HG03108 (cell line): ENCODE data around the gene IFT88.

ENCODE experiments used
- ATAC-seq: cut with Tn5 transposase; IDR thresholded peaks from one replicate; pipeline ENCODE4 v1.9.1; 2021; ENCODE audit warnings: moderate library complexity; ENCODE audit not compliant: unreplicated experiment

Gene IFT88, protein sequence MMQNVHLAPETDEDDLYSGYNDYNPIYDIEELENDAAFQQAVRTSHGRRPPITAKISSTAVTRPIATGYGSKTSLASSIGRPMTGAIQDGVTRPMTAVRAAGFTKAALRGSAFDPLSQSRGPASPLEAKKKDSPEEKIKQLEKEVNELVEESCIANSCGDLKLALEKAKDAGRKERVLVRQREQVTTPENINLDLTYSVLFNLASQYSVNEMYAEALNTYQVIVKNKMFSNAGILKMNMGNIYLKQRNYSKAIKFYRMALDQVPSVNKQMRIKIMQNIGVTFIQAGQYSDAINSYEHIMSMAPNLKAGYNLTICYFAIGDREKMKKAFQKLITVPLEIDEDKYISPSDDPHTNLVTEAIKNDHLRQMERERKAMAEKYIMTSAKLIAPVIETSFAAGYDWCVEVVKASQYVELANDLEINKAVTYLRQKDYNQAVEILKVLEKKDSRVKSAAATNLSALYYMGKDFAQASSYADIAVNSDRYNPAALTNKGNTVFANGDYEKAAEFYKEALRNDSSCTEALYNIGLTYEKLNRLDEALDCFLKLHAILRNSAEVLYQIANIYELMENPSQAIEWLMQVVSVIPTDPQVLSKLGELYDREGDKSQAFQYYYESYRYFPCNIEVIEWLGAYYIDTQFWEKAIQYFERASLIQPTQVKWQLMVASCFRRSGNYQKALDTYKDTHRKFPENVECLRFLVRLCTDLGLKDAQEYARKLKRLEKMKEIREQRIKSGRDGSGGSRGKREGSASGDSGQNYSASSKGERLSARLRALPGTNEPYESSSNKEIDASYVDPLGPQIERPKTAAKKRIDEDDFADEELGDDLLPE

DNA sequence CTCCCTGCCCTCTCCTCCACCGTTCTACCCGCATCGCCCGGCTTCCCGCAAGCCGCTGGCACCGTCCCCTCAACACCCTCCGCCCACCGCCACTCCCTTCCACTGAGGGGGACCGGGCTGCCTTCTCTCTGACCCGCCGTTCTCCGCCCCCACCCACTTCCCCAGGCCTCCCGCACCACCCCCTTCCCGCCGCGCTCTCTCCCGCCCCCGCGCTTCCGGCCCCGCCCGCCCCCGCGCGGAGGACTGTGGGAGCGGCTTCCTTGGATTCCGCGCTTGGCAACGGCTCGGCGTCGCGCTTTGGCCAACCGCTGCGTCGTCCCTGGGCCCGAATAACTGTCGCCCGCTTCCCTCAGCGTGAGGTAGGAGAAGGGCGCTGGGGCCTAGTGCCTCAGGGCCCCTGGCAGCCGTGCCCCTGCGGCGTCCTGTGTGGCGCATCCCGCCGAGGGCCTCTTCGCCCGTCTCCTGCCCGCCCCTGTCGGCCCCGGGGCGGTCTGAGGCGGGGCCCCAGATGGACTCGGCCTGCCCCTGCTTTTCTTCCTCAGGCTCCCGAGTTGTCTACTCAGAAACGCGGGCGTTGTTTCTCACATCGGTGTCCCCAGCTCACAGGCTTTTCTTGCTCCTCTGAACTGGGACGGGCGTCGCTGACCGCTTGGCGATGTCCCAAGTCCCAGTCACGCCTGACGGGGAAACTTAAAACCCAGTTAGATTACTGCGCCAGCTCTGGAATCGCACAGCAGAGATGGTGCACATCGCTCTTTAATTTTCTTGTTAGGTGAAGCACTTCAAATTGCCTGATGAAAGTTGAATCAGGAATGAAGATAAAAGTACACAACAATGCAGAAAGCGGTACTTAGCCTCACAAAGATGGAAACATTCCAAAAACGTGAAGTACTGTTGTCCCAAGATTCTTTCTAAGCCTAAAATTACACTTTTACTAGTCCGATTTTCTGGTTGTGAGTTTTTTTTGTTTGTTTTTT lies at the start of gene IFT88:
Gene IFT88 (plus strand): TSS at position 260 of the 977 bp plus-strand sequence. CDS start 7,229 bp downstream, outside the sequence.
- ATAC-seq, result peak; percentile 82

DNA sequence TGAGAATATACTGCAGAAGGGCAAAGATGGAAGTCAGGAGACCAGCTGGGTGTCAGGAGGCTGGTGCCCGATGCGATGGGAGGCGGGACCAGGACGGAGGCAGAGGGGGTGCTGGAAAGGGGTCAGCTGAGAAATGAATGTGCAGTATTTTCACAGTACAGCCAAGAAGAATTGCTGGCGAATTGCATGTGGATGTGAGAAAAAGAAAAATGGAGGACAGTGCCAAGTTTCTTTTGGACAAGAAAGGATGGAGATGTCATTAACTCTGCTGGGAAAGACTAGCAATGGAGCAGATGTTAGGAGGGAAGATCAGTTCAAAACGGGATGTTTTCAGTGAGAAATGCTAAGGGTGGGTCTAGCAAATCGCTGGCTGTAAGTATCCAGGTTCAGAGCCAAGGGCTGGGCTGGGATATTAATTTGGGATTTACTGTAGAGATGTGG lies 48.3 kb upstream of the IFT88 start:
- no peak for ATAC-seq

DNA sequence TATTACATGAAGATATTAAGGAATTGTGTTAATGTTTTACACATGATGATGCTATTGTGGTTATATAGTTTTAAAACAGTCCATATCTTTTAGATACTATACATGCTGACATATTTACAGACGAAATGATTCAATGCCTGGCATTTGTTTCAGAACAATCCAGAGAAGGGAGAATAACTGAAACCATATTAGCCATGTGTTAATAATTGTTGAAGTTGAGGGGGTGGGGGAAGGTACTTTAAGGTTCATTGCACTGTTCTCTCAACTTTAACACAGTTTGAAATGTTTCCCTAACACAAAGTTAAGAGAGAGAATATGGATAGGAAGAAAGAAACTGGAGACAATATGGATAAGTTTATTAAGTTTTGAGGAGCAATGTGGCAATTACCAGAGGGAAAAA lies 47.1 kb upstream of the IFT88 start:
- ATAC-seq, result no peak

DNA sequence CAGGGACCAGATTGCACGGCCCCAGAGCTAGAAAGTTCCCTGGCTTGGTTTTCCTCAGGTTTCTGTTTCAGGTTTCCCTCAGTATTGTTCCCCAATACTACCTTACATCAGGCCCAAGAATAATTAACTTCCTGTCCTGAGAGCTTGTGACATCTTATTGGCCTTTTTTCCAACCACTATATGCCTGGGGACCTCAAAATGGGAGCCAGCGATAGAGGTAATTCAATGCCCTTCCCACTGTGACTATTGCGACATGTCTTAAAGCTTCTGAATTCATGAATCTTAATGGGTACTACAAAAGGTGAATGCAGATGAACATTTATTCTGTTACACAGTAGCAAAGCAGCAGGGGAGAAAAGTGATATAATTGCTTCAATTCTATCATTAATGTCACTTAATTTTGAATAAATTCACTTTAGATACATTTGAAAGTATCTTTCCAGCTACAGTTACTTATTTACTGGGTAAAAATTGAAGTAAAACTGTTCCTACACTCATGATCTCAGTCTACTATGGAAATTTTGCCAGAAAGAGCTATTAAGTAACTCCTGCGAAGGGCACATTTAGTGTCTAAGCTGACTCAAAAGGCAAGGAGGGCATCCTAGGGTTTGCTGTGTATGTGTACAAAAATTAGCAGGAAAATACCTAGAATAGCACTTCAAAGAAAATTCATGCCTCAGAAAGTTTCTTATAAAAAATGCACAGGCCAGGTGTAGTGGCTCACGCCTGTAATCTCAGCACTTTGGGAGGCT lies 45.4 kb upstream of the IFT88 start:
- no peak for ATAC-seq

DNA sequence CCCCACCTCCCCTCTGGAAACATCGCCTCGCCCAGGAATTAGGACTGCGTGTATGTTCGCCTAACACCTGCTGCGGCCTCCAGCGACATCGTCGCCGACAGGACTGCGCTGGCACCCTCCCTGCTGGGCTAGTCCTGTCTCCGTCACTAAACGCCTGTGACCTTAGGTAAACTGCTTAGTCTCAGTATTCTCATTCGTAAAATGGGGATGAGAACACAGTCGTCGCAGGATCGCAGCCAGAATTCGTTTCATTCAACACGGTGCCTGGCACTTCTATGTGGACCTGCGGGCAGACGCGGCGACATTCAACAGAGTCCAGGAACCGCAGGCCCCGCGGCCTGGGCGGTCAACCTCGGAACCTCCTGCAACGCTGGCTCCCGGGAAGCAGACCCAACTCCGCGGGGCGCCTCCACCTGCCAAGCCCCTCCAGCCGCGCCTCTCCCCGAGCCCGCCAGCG lies 41.8 kb upstream of the IFT88 start:
- peak; percentile 21 for ATAC-seq

DNA sequence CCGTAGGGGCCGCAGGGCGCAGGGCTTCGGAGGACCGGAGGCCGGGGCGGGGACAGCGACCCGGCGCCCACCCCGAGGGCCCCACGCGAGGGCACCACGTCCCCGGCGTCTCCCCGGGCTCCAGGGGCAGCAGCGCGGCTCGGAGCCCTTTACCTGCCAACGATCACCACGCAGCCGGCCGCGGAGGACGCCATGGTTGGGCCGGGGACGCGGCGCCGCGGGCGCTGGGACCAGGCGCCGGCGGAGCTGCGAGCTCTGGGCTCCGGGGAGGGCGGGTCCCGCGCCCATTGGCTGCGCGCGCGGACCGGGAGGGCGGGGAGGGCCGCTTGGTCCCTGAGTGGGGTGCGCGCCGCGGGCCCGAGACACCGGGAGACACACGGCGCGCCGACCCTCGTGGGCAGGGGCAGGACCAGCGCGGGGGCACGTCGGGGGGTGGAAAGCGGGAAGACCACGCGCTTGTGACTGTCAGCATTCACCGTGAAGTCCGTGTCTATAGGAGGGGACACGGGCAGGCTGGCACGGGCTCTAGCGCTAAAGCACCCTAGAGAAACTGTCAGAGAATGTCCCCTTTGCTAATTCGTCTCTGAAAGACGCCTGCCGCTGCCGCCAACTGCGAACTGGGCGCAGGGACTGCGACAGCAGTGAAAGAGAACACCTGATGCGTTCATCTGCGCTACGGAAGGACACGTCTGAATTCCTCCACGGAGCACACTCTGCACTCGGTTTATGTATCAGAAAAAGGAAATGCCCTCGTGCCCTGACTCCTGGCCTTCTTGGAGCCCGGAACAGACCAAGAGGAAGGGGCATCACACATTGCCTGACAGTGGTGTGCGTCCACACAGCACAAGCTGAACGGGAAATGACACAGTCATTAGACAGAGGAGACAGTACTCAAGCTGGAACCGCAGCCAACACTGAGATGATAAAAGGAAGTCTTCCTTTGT lies 41.1 kb upstream of the IFT88 start, which contains the start of gene CRYL1:
Gene CRYL1 (minus strand): TSS at position 257 of the 944 bp plus-strand sequence. CDS start 63 bp downstream, at position 194.
- ATAC-seq, result peak; percentile 76

DNA sequence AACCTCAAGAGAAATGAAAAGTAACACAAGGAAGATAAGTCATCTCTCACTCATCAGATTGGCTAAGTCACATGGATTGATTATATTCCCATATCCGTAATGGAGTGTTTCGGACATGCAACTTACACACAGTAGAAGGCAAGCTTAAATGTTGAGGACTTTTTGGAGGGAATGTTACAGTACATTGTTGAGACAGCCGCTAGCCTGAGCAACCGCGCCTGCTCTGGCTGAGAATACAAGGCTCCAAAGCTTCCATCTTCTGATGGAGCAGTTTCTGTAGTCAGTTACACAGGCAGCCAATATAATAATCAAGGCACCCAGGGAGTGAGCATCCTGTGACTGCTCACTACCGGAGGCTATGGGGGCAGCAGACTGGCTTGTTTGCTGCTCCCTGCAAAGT lies 40.3 kb upstream of the IFT88 start:
- ATAC-seq, result no peak

DNA sequence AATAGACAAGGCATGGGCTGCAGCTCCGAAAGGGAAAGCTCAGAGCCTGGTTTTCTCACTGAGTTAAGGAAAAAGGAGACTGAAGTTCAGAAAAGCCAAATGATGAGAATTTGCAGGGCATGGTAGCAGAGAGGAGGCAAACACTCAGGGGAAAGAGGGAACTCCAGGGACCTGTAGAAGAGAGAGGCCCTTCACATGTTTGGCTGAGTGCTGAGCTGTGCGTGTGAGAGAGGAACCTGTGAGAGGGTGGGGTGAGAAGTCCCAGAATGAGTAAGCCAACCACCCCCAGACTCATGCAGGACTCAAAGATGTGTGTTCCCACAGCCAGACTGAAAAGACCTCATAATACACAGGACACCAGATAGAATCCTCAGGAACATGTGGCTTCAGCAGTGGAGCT lies 38.5 kb upstream of the IFT88 start:
- ATAC-seq, result no peak

DNA sequence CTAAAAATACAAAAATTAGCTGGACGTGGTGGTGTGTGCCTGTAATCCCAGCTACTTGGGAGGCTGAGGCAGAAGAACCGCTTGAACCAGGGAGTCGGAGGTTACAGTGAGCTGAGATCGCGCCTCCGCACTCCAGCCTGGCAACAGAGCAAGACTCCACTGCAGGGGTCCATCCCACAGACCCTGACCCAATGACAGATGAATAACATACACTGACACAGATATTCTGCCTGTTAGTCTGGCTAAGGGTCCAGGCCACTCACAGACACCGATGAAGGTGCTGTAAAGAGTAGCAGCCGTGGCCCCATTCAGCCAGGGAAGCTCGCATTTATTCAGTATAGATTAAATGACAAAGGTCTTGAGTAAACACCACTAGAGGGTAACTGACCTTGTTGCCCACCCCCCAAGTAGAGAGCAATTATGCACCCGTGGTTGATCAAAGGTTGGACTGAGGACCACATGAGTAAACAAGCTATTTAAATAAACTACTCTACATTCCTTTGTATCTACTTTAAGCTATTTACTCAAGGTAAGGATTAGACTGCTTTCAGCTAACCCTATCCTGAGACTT lies 32.8 kb upstream of the IFT88 start:
- no peak for ATAC-seq

DNA sequence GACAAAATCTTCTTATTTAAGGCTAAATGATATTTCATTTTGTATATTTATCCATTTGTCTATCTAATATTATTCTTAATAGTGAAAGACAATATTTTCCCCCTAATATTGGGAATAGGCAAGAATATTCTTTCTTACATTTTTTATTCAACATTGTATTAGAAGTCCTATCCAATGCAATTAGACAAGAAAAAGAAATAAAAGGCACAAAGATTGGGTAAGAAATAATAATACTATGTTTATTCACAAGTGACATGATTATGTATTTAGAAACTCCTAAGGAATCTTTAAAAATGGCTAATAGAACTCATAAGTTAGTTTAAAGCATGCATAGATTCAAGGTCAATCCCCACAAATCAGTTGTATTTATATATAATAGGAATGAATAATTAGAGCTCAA lies 30.0 kb upstream of the IFT88 start:
- no peak for ATAC-seq

DNA sequence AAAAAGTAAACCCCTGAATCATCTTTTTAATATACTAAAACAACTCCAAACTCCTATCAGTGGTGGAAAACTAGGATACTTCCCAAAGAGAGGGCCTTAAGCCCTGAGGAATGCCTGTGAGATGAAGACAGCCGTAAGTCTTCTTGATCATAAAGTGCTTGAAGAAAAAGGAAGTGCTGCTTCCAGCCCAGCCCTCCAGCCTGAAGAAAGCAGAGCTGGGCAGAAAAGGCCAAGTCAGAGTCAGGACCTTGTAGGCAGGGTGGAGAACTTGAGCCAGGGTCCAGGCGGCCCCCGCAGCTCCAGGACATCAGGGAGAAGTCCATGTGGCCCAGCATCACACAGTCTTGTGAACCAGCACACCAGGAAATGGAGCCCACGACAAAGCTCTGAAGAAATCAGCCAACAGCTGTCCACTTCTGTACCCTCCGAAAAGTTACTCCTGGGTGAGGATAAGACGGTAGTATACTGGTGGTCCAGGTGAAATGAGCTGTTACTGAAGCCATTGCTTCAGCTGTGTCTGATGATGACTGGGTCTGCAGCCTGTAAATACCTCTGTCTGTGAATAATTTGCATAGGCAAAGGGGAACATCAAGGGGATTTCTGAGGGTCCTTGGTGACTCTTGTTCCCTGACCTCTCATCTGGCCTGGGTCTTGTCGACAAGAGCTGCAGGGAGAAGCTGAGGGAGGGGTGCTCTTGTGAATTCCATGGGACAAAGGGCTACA lies 22.6 kb upstream of the IFT88 start:
- no peak for ATAC-seq

DNA sequence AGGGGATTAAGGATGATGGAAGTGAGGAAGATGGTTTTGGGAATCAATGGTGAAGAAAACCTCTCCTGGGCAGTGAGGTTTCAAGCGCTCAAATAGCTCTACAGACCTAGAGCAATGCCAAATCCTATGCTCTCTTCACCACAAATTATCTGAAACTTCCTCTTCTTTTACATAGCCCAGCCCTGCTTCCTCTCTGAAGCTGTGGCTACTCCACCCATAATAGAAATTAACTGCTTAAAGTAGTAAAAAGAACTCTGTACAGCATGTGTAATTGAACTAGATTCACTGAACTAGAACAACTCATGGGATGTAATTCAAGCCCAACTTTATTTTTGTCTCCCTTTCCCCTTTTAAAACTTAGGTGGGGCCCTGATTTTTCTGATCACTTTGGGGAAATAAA lies 20.4 kb upstream of the IFT88 start:
- ATAC-seq, result no peak

DNA sequence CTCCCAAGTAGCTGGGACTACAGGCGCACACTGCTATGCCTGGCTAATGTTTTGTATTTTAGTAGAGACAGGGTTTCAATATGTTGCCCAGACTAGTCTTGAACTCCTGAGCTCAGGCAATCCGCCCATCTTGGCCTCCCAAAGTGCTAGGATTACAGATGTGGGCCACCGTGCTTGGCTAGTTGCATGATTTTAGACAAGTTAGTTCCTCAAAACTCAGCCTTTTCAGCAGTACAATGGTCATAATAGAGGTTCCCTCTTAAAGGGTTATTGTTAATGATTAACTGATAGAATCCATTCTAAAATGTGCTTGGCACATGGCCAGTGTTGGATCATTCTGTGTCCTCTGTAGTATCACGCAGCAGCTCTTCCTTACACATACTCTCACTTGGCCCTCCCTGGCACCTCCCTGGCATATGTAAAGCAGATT lies 19.5 kb upstream of the IFT88 start:
- ATAC-seq, result no peak

DNA sequence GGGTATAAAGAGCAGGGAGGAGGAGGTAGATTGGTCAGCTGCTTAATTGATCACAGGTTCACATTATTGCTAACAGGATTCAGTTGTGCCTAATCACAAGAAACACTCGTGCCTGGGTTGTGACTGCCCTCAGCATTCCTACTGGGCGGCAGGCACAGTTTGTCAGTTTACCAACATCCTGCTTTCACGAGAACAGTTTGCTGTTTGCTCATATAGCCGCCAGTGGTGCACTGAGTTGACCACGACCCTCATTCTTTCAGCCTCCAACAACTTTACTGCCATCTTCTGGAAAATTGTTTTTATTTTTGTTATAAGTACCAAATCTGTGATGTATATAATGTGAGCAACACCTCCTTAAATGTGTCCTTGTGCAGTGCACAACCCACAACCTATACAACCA lies 16.2 kb upstream of the IFT88 start:
- no peak for ATAC-seq

DNA sequence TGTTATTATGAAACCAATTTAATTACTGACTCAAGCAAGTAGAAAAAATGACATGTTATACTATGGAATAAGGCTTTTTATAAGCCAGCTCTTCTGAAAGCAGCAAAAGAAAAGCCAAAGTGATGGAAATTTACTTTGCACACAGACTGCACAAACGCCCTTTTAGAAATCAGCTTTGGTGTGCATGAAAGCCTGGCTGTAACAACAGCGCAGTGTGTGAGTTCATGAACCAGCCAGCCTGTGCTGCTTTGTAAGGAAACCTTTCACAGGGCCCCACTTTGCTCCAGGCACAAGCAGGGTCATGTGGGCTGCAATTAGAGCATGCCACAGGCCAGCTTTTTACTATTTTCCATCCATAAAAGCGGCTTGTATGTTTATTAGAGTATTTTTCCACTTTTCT lies 13.6 kb upstream of the IFT88 start:
- no peak for ATAC-seq

DNA sequence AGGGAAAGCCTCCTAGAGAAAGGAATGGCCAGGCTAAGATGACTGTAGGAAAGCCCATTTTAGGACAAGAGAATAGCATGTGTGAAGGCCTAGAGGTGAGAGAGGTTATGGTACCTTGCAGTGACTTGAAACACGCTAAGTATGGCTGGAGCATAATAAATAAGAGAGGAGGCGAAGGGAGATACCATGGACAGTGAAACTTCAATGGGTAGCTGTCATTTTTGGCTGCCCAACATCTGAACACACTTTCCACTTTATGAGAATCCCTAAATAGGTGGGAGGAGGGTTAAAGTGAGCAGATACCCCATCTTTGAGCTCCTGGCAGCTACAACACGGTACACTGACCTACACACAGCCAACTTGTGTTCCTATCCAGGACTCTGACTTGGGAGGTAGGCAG lies 8.0 kb upstream of the IFT88 start:
- no peak for ATAC-seq

DNA sequence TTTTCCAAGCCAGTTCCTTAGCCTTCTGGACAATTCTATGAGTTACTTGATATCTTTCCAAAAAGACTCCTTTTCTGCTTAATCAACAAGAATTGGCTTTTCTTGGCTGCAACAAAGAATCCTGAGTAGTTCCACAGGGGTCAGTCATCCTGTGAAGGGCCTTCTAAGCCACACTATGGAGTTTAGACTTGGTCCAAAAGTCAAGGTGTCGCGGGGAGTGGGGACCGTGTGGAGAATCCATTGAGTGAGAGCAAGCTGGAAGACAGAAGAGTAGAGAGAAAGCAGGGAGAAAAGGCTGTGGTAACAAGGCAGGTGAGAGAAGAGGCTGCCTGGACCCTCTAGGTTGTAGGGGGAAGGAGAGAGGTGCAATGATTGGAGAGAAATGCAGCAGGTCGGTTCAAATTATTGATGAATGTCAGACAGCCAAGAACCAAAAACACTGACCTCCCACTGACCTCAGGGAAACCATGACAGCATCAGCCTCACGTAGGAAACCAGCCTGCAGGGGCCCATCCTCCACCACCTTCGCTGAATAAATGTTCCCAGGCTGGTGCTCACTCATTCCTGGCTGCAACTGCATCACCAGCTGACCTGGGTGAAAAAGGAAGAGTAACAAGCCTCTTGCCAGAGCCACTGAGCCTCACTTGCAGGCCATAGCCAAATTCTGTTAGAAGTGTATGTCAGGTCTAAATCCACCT lies 7.1 kb upstream of the IFT88 start:
- no peak for ATAC-seq
